WTC11 (cell line): ENCODE measurements around the gene CST8. TPM values are rescaled to one million over a fixed set of nuclear protein-coding genes. Genes with fewer than 3 reads are reported as not detected.

ENCODE experiments used
- ATAC-seq: fragments of 200-7000 bp; cut with Tn5 transposase; 2 replicates; pipeline ENCODE4 v1.10.0; 2021; ENCODE audit warnings: mild to moderate bottlenecking, moderate library complexity
- CTCF ChIA-PET: fragments of 300-600 bp; sonication (Branson Sonifier 250); formaldehyde crosslinking; loops from one replicate; lab custom pipeline; 2021; ENCODE audit warnings: antibody characterized with exemption; lab: Charles Lee
- POLR2A ChIA-PET: fragments of 350-600 bp; sonication (Branson Sonifier 250); formaldehyde crosslinking; loops from one replicate; lab custom pipeline; 2021; ENCODE audit warnings: antibody characterized with exemption; lab: Charles Lee
- DNase-seq: peaks from one replicate; pipeline ENCODE4 v3.0.0; 2021; ENCODE audit warnings: low spot score
- H3K27ac Mint-ChIP-seq: 2 replicates; pipeline ENCODE4 v1.8.0; 2021; ENCODE audit warnings: mixed read lengths
- H3K27me3 Mint-ChIP-seq: 2 replicates; pipeline ENCODE4 v1.8.0; 2021; ENCODE audit warnings: low read depth, mild to moderate bottlenecking, moderate library complexity, mixed read lengths
- H3K36me3 Mint-ChIP-seq: 2 replicates; pipeline ENCODE4 v1.8.0; 2021; ENCODE audit warnings: mixed read lengths
- H3K4me1 Mint-ChIP-seq: 2 replicates; pipeline ENCODE4 v1.8.0; 2022; ENCODE audit warnings: mixed read lengths
- H3K4me3 Mint-ChIP-seq: 2 replicates; pipeline ENCODE4 v1.8.0; 2021; ENCODE audit warnings: mild to moderate bottlenecking, moderate library complexity, mixed read lengths
- H3K9me3 Mint-ChIP-seq: 2 replicates; pipeline ENCODE4 v1.8.0; 2021; ENCODE audit warnings: mixed read lengths
- CBFB ChIP-seq: sonication (generic); formaldehyde crosslinking; IDR thresholded peaks from 2 replicates; pipeline ENCODE4 v1.8.1; 2022; ENCODE audit warnings: mild to moderate bottlenecking, low read depth, missing genetic modification reagents
- FOXK1 ChIP-seq: sonication (generic); formaldehyde crosslinking; IDR thresholded peaks from 2 replicates; pipeline ENCODE4 v1.8.0; 2022; ENCODE audit warnings: mild to moderate bottlenecking, moderate library complexity, missing genetic modification reagents
- FOXP1 ChIP-seq: sonication (generic); formaldehyde crosslinking; IDR thresholded peaks from 2 replicates; pipeline ENCODE4 v1.8.0; 2022; ENCODE audit warnings: missing genetic modification reagents, mild to moderate bottlenecking, moderate library complexity, borderline replicate concordance
- GTF2I ChIP-seq: fragments of 250-450 bp; sonication (Bioruptor Pico); conservative IDR thresholded peaks from 2 replicates; pipeline ENCODE4 v1.4.0; 2021; ENCODE audit warnings: mild to moderate bottlenecking
- JUN ChIP-seq: sonication (generic); formaldehyde crosslinking; IDR thresholded peaks from 2 replicates; pipeline ENCODE4 v1.8.0; 2023; ENCODE audit warnings: mild to moderate bottlenecking, missing genetic modification reagents
- MXD4 ChIP-seq: fragments of 250-450 bp; sonication (Bioruptor Pico); IDR thresholded peaks from 2 replicates; pipeline ENCODE4 v1.8.0; 2021; ENCODE audit warnings: mild to moderate bottlenecking, moderate library complexity, borderline replicate concordance
- OVOL2 ChIP-seq: fragments of 250-450 bp; sonication (Bioruptor Pico); IDR thresholded peaks from 2 replicates; pipeline ENCODE4 v1.9.0; 2021; ENCODE audit warnings: mild to moderate bottlenecking, borderline replicate concordance
- RELA ChIP-seq: sonication (generic); formaldehyde crosslinking; IDR thresholded peaks from 2 replicates; pipeline ENCODE4 v1.8.1; 2022; ENCODE audit warnings: missing genetic modification reagents, mild to moderate bottlenecking, borderline replicate concordance
- RORB ChIP-seq: fragments of 250-450 bp; sonication (Bioruptor Pico); IDR thresholded peaks from 2 replicates; pipeline ENCODE4 v1.9.0; 2021; ENCODE audit warnings: mild to moderate bottlenecking
- SP1 ChIP-seq: sonication (generic); formaldehyde crosslinking; conservative IDR thresholded peaks from 2 replicates; pipeline ENCODE4 v1.8.1; 2022; ENCODE audit warnings: missing genetic modification reagents
- ZBTB21 ChIP-seq: sonication (generic); formaldehyde crosslinking; IDR thresholded peaks from 2 replicates; pipeline ENCODE4 v1.8.1; 2023; ENCODE audit warnings: mild to moderate bottlenecking, missing genetic modification reagents, borderline replicate concordance
- ZNF232 ChIP-seq: sonication (generic); formaldehyde crosslinking; IDR thresholded peaks from 2 replicates; pipeline ENCODE4 v1.8.0; 2022; ENCODE audit warnings: mild to moderate bottlenecking, missing genetic modification reagents
- ZNF423 ChIP-seq: fragments of 250-450 bp; sonication (Bioruptor Pico); IDR thresholded peaks from 2 replicates; pipeline ENCODE4 v2.1.2; 2022; ENCODE audit warnings: mild to moderate bottlenecking, moderate library complexity
- total RNA-seq: library from RNA; stranded (reverse); gene quantifications from 3 replicates; pipeline ENCODE4 v1.2.3, GENCODE V29; 2021
- TF ChIP-seq, protein P1 (sequence below): sonication (generic); formaldehyde crosslinking; IDR thresholded peaks from 2 replicates; pipeline ENCODE4 v1.8.1; 2023; ENCODE audit warnings: mild to moderate bottlenecking, missing genetic modification reagents, moderate library complexity
- TF ChIP-seq, protein P2 (sequence below): sonication (generic); formaldehyde crosslinking; IDR thresholded peaks from 2 replicates; pipeline ENCODE4 v1.8.1; 2023; ENCODE audit warnings: mild to moderate bottlenecking, missing genetic modification reagents
- TF ChIP-seq, protein P3 (sequence below): sonication (generic); formaldehyde crosslinking; IDR thresholded peaks from 2 replicates; pipeline ENCODE4 v1.8.1; 2022; ENCODE audit warnings: low read depth, missing genetic modification reagents, borderline replicate concordance
- TF ChIP-seq, protein P4 (sequence below): fragments of 250-450 bp; sonication (Bioruptor Pico); IDR thresholded peaks from 2 replicates; pipeline ENCODE4 v1.9.0; 2021; ENCODE audit warnings: moderate library complexity, mild to moderate bottlenecking, inconsistent platforms, borderline replicate concordance
- TF ChIP-seq, protein P5 (sequence below): fragments of 200-600 bp; IDR thresholded peaks from 2 replicates; pipeline ENCODE4 v1.8.0; 2022; ENCODE audit warnings: antibody characterized with exemption
- TF ChIP-seq, protein P6 (sequence below): sonication (generic); formaldehyde crosslinking; IDR thresholded peaks from 2 replicates; pipeline ENCODE4 v1.8.1; 2022; ENCODE audit warnings: low read depth, mild to moderate bottlenecking, moderate library complexity, missing genetic modification reagents, borderline replicate concordance
- TF ChIP-seq, protein P7 (sequence below): sonication (generic); formaldehyde crosslinking; IDR thresholded peaks from 2 replicates; pipeline ENCODE4 v1.8.0; 2022; ENCODE audit warnings: mild to moderate bottlenecking, missing genetic modification reagents

The CST8 gene
- total RNA-seq, 1 experiment from 2014 or later: not detected

DNA sequence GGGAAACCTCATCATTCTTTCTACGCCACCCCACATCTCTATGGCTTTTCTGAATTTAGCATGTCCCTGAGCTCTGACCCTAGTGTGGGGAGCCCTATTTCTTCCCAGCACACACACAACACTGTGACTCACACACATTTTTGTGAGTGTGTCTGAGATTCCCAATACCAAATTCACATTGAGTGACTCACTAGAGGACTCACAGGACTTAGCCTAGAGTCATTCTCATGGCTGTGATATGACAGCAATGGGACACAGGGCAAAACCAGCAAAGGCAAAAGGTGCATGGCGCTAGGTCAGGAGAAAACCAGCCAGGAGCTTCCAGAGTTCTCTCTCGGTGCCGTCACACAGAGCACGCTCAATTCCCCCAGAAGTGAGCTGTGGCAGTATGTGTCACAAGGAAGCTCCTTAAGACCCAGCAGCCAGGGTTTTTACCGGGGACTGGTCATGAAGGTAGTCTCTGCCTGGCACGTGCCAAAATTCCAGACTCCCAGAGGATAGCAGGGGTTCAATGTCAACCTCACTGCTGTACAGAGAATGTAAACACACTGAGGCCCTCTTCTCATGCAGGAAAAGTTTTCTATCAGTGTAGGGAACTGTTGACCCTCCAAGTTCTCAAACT lies 45.2 kb upstream of the CST8 start:
- H3K4me3 Mint-ChIP-seq: no peak overlapping the region
- TF ChIP-seq SP1 (CRISPR knock-in tag) (no peak), MXD4 (no peak), GTF2I (CRISPR knock-in tag) (no peak)
- TF ChIP-seq, protein P1, sequence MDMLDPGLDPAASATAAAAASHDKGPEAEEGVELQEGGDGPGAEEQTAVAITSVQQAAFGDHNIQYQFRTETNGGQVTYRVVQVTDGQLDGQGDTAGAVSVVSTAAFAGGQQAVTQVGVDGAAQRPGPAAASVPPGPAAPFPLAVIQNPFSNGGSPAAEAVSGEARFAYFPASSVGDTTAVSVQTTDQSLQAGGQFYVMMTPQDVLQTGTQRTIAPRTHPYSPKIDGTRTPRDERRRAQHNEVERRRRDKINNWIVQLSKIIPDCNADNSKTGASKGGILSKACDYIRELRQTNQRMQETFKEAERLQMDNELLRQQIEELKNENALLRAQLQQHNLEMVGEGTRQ (CRISPR knock-in tag): no peak
- TF ChIP-seq, protein P2, sequence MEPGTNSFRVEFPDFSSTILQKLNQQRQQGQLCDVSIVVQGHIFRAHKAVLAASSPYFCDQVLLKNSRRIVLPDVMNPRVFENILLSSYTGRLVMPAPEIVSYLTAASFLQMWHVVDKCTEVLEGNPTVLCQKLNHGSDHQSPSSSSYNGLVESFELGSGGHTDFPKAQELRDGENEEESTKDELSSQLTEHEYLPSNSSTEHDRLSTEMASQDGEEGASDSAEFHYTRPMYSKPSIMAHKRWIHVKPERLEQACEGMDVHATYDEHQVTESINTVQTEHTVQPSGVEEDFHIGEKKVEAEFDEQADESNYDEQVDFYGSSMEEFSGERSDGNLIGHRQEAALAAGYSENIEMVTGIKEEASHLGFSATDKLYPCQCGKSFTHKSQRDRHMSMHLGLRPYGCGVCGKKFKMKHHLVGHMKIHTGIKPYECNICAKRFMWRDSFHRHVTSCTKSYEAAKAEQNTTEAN (CRISPR knock-in tag): no peak
- TF ChIP-seq, protein P3, sequence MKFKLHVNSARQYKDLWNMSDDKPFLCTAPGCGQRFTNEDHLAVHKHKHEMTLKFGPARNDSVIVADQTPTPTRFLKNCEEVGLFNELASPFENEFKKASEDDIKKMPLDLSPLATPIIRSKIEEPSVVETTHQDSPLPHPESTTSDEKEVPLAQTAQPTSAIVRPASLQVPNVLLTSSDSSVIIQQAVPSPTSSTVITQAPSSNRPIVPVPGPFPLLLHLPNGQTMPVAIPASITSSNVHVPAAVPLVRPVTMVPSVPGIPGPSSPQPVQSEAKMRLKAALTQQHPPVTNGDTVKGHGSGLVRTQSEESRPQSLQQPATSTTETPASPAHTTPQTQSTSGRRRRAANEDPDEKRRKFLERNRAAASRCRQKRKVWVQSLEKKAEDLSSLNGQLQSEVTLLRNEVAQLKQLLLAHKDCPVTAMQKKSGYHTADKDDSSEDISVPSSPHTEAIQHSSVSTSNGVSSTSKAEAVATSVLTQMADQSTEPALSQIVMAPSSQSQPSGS: no peak
- TF ChIP-seq, protein P4, sequence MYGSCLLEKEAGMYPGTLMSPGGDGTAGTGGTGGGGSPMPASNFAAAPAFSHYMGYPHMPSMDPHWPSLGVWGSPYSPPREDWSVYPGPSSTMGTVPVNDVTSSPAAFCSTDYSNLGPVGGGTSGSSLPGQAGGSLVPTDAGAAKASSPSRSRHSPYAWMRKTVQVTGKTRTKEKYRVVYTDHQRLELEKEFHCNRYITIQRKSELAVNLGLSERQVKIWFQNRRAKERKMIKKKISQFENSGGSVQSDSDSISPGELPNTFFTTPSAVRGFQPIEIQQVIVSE: no peak
- H3K27me3 Mint-ChIP-seq: peaks cover 3% of the 10 kb centered on the region; the same call in 1 of the 2 replicates
- ATAC-seq: no peak
- H3K36me3 Mint-ChIP-seq: no peaks in the 10 kb centered on the region
- H3K27ac Mint-ChIP-seq: no peak overlapping the region
- no peak for DNase-seq
- H3K4me1 Mint-ChIP-seq: 0 out of 2 replicates have a peak, but pooled peaks cover 8% of the 10 kb centered on the region
- H3K9me3 Mint-ChIP-seq: no peaks in the 10 kb centered on the region
- CTCF ChIA-PET: interaction anchor here (0.6 to 3.3 kb wide), 7 partner anchors 9 to 419 kb away, joined by 3 to 21 read pairs (median 6); partner anchors contain the start of gene NAPB
- POLR2A ChIA-PET: no interaction called here

DNA sequence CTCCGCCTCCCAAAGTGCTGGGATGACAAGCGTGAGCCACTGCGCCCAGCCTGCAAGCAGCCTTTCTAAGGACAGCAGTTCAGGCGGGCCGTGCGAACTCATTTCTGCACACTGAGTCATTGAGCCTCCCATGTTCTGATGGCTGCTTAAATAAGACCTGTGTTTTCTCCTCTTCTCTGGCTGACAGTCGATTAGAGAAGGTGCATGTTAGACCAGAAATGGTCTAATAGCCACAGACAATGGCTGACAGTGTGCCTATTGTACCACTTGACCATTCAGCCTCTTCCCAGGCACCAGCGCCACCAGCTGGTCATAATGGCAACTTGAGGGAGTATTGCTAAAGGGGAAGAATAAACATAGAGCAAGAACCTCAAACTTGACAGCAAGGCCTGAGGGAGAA lies 44.4 kb upstream of the CST8 start:
- no peak overlapping the region for H3K4me3 Mint-ChIP-seq
- H3K4me1 Mint-ChIP-seq: 0 out of 2 replicates have a peak, but pooled peaks cover 8% of the 10 kb centered on the region
- CTCF ChIA-PET: interaction anchor here (0.7 to 3.3 kb wide), 19 partner anchors 8 to 241 kb away, joined by 3 to 21 read pairs (median 4); partner anchors contain the start of gene NAPB
- POLR2A ChIA-PET: no interaction called here
- DNase-seq (peak; percentile 85), ATAC-seq (peak; percentile 74)
- H3K27me3 Mint-ChIP-seq: peaks cover 6% of the 10 kb centered on the region; the same call in 1 of the 2 replicates
- no peaks in the 10 kb centered on the region for H3K36me3 Mint-ChIP-seq
- no peak overlapping the region for H3K27ac Mint-ChIP-seq
- TF ChIP-seq, protein P5, sequence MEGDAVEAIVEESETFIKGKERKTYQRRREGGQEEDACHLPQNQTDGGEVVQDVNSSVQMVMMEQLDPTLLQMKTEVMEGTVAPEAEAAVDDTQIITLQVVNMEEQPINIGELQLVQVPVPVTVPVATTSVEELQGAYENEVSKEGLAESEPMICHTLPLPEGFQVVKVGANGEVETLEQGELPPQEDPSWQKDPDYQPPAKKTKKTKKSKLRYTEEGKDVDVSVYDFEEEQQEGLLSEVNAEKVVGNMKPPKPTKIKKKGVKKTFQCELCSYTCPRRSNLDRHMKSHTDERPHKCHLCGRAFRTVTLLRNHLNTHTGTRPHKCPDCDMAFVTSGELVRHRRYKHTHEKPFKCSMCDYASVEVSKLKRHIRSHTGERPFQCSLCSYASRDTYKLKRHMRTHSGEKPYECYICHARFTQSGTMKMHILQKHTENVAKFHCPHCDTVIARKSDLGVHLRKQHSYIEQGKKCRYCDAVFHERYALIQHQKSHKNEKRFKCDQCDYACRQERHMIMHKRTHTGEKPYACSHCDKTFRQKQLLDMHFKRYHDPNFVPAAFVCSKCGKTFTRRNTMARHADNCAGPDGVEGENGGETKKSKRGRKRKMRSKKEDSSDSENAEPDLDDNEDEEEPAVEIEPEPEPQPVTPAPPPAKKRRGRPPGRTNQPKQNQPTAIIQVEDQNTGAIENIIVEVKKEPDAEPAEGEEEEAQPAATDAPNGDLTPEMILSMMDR: peak; percentile 60; the same call in 1 of the 2 replicates
- TF ChIP-seq, protein P6, sequence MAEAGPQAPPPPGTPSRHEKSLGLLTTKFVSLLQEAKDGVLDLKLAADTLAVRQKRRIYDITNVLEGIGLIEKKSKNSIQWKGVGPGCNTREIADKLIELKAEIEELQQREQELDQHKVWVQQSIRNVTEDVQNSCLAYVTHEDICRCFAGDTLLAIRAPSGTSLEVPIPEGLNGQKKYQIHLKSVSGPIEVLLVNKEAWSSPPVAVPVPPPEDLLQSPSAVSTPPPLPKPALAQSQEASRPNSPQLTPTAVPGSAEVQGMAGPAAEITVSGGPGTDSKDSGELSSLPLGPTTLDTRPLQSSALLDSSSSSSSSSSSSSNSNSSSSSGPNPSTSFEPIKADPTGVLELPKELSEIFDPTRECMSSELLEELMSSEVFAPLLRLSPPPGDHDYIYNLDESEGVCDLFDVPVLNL (CRISPR knock-in tag): no peak
- H3K9me3 Mint-ChIP-seq: no peaks in the 10 kb centered on the region

DNA sequence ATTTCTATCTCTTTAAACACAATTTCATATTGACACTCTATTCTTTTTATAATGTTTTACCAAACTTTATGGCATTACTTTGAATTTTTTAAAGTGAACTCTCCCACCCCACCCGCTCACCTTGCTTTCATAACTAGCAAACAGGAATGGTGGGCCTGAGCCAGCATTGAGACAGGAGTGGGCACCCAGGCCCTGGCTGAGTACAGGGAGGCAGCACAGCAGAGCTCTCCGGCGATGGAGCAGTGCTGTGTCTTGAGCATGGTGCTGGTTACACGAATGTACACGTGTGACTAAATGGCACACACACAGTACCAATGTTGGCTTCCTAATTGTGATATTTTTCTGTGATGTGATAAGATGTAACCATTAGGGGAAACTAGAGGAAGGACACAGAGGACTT lies 42.8 kb upstream of the CST8 start:
- DNase-seq (no peak), ATAC-seq (no peak)
- Mint-ChIP-seq H3K27ac (no peak overlapping the region), H3K9me3 (no peaks in the 10 kb centered on the region), H3K4me3 (no peak overlapping the region), H3K36me3 (no peaks in the 10 kb centered on the region), H3K4me1 (peaks cover 11% of the 10 kb centered on the region), H3K27me3 (peaks cover 10% of the 10 kb centered on the region)
- POLR2A ChIA-PET: no interaction called here
- CTCF ChIA-PET: no interaction called here
- TF ChIP-seq, protein P7, sequence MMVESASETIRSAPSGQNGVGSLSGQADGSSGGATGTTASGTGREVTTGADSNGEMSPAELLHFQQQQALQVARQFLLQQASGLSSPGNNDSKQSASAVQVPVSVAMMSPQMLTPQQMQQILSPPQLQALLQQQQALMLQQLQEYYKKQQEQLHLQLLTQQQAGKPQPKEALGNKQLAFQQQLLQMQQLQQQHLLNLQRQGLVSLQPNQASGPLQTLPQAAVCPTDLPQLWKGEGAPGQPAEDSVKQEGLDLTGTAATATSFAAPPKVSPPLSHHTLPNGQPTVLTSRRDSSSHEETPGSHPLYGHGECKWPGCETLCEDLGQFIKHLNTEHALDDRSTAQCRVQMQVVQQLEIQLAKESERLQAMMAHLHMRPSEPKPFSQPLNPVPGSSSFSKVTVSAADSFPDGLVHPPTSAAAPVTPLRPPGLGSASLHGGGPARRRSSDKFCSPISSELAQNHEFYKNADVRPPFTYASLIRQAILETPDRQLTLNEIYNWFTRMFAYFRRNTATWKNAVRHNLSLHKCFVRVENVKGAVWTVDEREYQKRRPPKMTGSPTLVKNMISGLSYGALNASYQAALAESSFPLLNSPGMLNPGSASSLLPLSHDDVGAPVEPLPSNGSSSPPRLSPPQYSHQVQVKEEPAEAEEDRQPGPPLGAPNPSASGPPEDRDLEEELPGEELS: no peak
- TF ChIP-seq, protein P6 (CRISPR knock-in tag): no peak
- TF ChIP-seq ZNF423 (CRISPR knock-in tag) (no peak), CBFB (CRISPR knock-in tag) (no peak), FOXP1 (CRISPR knock-in tag) (no peak), JUN (CRISPR knock-in tag) (no peak), RORB (CRISPR knock-in tag) (no peak), ZBTB21 (CRISPR knock-in tag) (no peak), FOXK1 (CRISPR knock-in tag) (no peak), ZNF232 (CRISPR knock-in tag) (no peak), OVOL2 (CRISPR knock-in tag) (no peak), RELA (CRISPR knock-in tag) (no peak)
